Fibroblast of mammary gland (primary cell): ENCODE data around the gene GATAD2B.
"Not testable (repeated sequence)": the region's sequence is repeated elsewhere in the genome, so short reads cannot be mapped to it uniquely, and the experiment has no call there.

Experiments used
- DNase-seq: peaks from one replicate; pipeline ENCODE4 v3.0.0-alpha.2; 2010; ENCODE audit warnings: low read depth
- H3K4me3 ChIP-seq: 2 replicates; pipeline ENCODE4 v1.5.1; 2011; ENCODE audit warnings: low read depth, mild to moderate bottlenecking, low read length, moderate library complexity; ENCODE audit not compliant: control insufficient read depth
- TF ChIP-seq, protein P1 (sequence below): conservative IDR thresholded peaks from 2 replicates; pipeline ENCODE4 v1.5.1; 2011; ENCODE audit warnings: low read depth, low read length, inconsistent platforms; ENCODE audit not compliant: control insufficient read depth, insufficient read depth

GATAD2B gene

DNA sequence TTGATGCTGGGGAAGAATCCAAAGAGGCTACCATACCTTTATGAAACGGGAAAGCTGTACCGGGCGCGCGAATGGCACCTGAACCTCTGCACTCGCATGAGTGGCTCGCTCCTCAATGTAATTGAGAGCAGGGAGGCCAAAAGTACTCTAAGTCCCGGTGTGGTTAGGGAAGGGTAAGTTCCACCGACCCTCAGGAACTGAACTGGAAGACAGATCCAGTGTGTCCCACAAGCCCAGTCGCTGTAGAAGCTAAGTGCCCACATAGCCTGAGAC, 1.0 kb downstream of the GATAD2B start:
- DNase-seq: no peak

DNA sequence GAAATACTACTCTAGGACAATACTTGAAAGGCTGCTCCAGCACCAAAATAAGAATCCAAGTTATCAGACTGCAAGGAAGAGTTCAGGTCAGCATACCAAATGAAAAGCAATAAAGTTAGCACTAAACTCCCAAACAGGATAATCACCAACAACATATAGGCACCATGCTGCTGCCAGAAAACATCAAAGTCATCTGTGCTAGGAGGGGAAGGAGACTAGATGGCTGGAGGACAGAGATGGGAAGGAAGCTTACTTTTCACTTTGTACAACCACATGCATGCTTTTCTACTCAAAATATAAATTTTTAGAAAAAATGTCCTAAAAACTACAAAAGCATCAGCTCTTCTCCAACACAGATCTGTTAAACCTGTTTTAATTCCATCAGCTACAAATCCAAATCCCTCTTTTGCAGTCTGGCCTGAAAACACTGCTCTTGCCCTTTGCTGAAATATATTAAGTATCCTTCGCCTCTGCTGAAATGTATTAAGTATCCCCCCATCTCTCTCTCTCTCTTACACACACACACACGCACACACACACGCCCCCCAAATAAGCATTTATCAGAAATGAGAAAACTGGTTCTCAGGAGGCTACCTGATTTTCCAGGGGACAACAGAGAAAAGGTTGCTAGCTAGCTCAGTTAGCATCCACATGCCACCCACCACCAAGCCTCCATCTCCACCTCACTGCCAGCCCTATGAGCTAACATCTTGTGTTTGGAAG, 1.5 kb downstream of the GATAD2B start:
- DNase-seq: no peak
- TF ChIP-seq, protein P1, sequence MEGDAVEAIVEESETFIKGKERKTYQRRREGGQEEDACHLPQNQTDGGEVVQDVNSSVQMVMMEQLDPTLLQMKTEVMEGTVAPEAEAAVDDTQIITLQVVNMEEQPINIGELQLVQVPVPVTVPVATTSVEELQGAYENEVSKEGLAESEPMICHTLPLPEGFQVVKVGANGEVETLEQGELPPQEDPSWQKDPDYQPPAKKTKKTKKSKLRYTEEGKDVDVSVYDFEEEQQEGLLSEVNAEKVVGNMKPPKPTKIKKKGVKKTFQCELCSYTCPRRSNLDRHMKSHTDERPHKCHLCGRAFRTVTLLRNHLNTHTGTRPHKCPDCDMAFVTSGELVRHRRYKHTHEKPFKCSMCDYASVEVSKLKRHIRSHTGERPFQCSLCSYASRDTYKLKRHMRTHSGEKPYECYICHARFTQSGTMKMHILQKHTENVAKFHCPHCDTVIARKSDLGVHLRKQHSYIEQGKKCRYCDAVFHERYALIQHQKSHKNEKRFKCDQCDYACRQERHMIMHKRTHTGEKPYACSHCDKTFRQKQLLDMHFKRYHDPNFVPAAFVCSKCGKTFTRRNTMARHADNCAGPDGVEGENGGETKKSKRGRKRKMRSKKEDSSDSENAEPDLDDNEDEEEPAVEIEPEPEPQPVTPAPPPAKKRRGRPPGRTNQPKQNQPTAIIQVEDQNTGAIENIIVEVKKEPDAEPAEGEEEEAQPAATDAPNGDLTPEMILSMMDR: no peak
- peak overlapping the region; percentile 78 for H3K4me3 ChIP-seq

More for the DNA sequence above, 1.0 kb downstream of the GATAD2B start:
- H3K4me3 ChIP-seq: peak overlapping the region; percentile 78
- TF ChIP-seq, protein P1: no peak

DNA sequence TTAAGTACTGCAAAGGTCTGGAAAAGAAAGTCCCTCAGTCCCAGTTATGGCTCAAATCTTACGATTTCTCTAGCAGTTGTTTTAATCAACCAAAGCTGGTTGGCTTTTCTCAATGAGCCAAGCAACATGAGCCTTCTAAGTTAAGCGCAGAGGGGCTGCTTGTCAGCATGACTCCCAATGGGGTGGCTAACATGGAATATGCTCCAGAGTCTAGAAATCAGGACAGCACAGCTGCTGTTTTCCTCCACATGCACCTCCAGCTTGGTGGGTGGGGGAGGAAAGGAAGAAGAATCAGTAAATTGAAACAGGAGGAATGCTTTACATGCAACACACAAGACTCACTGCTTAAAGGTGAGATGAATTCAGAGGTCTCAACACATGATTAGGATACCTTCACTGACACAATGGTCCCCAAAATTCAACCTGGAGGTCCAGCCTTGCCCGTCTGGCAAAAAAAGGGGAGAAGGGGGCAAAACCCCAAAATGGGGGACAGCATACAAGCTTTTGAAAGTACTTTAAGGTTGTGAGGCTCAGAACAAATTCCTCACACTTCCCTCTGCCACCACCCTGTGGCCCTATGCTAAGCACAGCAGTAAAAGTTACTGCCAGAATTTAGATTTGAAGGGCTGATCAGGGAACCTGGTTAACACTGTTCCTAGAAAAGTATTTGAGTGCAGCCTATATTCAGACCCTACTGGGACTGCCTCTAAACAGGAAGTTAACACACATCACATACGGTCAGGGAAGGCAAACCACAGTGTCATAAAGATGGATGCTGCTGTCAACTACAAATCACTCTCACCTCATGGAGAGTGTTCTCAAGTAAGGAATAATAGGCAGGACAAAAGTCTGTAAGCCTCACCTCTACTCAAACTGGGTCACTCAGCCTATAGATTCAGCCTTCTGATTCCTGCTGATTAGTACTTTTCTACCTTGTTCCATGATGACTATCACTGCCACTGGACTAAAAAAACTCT, 2.6 kb downstream of the GATAD2B start:
- no peak overlapping the region for H3K4me3 ChIP-seq
- TF ChIP-seq, protein P1: peak; percentile 34
- peak; percentile 53 for DNase-seq

DNA sequence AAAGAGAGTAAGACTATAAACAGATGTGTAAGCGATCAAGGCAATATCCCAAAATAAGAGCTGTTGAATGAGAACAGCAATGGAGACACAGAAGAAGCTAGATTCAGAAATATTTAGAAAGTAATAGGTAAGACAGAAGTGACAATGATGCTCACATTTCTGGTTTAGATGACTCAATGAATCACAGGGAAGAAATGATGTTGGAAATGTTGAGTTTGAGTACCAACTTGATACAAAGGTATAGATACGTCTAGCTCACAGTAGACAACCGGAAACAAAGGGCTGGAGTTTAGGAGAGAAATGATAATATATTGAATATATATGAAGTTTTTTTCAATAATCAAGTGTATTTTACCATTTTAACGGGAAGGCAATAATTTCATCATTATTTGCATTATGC, 6.5 kb downstream of the GATAD2B start:
- DNase-seq: no peak
- no peak overlapping the region for H3K4me3 ChIP-seq
- TF ChIP-seq, protein P1: no peak

DNA sequence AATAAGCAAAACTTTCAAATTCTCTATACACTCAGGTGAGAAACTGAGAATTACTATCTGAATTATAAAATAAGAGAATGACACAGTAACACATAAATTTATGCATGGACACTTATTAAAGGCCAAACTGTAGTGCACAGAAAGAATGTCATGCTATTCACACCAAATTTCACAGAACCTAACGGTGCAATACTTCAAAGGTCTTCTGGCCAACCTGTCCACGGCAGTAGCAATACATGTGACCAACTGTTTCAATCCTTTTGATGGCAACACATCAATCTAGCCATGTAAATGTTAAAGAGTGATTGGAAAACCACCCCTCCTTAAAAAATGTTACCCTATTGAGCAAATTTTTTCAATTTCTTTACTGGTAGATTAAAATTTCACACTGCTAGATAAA, 10.4 kb downstream of the GATAD2B start:
- no peak overlapping the region for H3K4me3 ChIP-seq
- DNase-seq: no peak
- TF ChIP-seq, protein P1: no peak

DNA sequence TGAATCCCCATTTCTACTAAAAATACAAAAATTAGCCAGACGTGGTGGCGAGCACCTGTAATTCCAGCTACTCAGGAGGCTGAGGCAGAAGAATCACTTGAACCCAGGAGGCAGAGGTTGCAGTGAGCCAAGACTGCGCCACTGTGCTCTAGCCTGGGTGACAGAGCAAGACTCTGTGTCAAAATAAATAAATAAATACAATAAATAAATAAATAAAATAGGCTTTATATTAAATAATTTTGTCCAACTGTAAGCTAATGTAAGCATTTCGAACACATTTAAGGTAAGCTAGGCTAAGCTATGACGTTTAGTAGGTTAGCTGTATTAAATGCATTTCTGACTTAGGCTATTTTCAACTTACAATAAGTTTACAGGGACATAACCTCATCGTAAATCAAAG, 12.2 kb downstream of the GATAD2B start:
- not testable (repeated sequence) for DNase-seq, H3K4me3 ChIP-seq

DNA sequence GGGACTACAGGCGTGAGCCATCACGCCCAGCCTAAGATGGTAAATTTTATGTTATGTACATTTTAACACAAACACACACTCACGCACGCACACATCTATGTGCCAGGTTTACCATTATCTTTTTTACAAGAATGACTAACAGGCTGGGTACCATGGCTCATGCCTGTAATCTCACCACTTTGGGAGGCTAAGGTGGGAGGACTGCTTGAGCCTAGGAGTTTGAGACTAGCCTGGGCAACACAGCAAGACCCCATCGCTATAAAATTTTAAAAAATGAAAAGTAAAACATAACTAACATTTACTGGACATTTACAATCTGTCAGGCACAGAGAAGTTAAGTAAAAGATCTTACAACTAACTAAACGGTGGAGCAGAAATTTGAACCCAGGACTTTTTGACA, 14.7 kb downstream of the GATAD2B start:
- TF ChIP-seq, protein P1: no peak
- no peak for DNase-seq
- H3K4me3 ChIP-seq: no peak overlapping the region
